Trophoblast cell (in vitro differentiated cells and primary cell): ENCODE results near the gene BMP3.
"Not testable (repeated sequence)": the region's sequence is repeated elsewhere in the genome, so short reads cannot be mapped to it uniquely, and the experiment has no call there.

Experiments used
- DNase-seq, 2 donors: peaks; one replicate each; pipeline ENCODE4 v3.0.0-alpha.2; 2016
- H2AFZ ChIP-seq: 2 replicates; pipeline ENCODE4 v1.6.1; 2013; ENCODE audit warnings: low read length, moderate library complexity, mild to moderate bottlenecking; ENCODE audit not compliant: insufficient read depth, poor library complexity
- H2AK5ac ChIP-seq: 2 replicates; pipeline ENCODE4 v1.6.1; 2013; ENCODE audit warnings: mild to moderate bottlenecking, low read length
- H2BK120ac ChIP-seq: 2 replicates; pipeline ENCODE4 v1.6.1; 2013; ENCODE audit warnings: low read length, mild to moderate bottlenecking, moderate library complexity; ENCODE audit not compliant: insufficient read depth, poor library complexity
- H2BK12ac ChIP-seq: 2 replicates; pipeline ENCODE4 v1.6.1; 2013; ENCODE audit warnings: mild to moderate bottlenecking, low read length, moderate library complexity
- H2BK5ac ChIP-seq: 2 replicates; pipeline ENCODE4 v1.6.1; 2013; ENCODE audit warnings: low read length, low read depth, moderate library complexity, mild to moderate bottlenecking; ENCODE audit not compliant: poor library complexity
- H3K14ac ChIP-seq: 2 replicates; pipeline ENCODE4 v1.6.1; 2013; ENCODE audit warnings: mild to moderate bottlenecking, low read length
- H3K18ac ChIP-seq: 2 replicates; pipeline ENCODE4 v1.6.1; 2013; ENCODE audit warnings: mild to moderate bottlenecking, low read length
- H3K23ac ChIP-seq: 2 replicates; pipeline ENCODE4 v1.6.1; 2013; ENCODE audit warnings: low read length
- H3K27ac ChIP-seq: 2 replicates; pipeline ENCODE4 v1.5.1; 2013; ENCODE audit warnings: low read depth, mild to moderate bottlenecking, inconsistent platforms, low read length, moderate library complexity
- H3K27me3 ChIP-seq: 2 replicates; pipeline ENCODE4 v1.6.1; 2013; ENCODE audit warnings: inconsistent platforms, mild to moderate bottlenecking, low read length, moderate library complexity; ENCODE audit not compliant: insufficient read depth
- H3K36me3 ChIP-seq, 2 experiments: 1 replicate in 1 of 2; 2 replicates in 1 of 2; pipeline ENCODE4 v1.6.1; 2013; ENCODE audit warnings: low read length in 2 of 2, mild to moderate bottlenecking in 2 of 2, moderate library complexity in 1 of 2; ENCODE audit not compliant: insufficient read depth in 2 of 2, control insufficient read depth in 1 of 2
- H3K4ac ChIP-seq: 2 replicates; pipeline ENCODE4 v1.6.1; 2013; ENCODE audit warnings: low read depth, mild to moderate bottlenecking, low read length, moderate library complexity
- H3K4me1 ChIP-seq, 2 experiments: 1 replicate in 1 of 2; 2 replicates in 1 of 2; pipeline ENCODE4 v1.6.1; 2013; ENCODE audit warnings: low read length in 2 of 2, mild to moderate bottlenecking in 2 of 2, moderate library complexity in 1 of 2; ENCODE audit not compliant: insufficient read depth in 2 of 2, control insufficient read depth in 1 of 2
- H3K4me2 ChIP-seq: 2 replicates; pipeline ENCODE4 v1.6.1; 2013; ENCODE audit warnings: inconsistent platforms, mild to moderate bottlenecking, low read length, moderate library complexity
- H3K4me3 ChIP-seq: 2 replicates; pipeline ENCODE4 v1.5.1; 2013; ENCODE audit warnings: mild to moderate bottlenecking, low read depth, low read length, inconsistent platforms
- H3K79me1 ChIP-seq: one replicate; pipeline ENCODE4 v1.6.1; 2013; ENCODE audit warnings: low read length
- H3K79me2 ChIP-seq: 2 replicates; pipeline ENCODE4 v1.6.1; 2013; ENCODE audit warnings: low read length, mild to moderate bottlenecking; ENCODE audit not compliant: control insufficient read depth, insufficient read depth, poor library complexity
- H3K9ac ChIP-seq: 2 replicates; pipeline ENCODE4 v1.6.1; 2013; ENCODE audit warnings: mild to moderate bottlenecking, low read length
- H3K9me3 ChIP-seq: 2 replicates; pipeline ENCODE4 v1.6.1; 2013; ENCODE audit warnings: low read depth, mild to moderate bottlenecking, control low read depth, inconsistent platforms, low read length; ENCODE audit not compliant: insufficient read depth
- H4K12ac ChIP-seq: 2 replicates; pipeline ENCODE4 v1.6.1; 2013; ENCODE audit warnings: low read depth, mild to moderate bottlenecking, low read length, moderate library complexity
- H4K8ac ChIP-seq: 2 replicates; pipeline ENCODE4 v1.6.1; 2013; ENCODE audit warnings: low read depth, mild to moderate bottlenecking, low read length, moderate library complexity
- H4K91ac ChIP-seq: one replicate; pipeline ENCODE4 v1.6.1; 2013; ENCODE audit warnings: low read depth, mild to moderate bottlenecking, low read length, moderate library complexity
- WGBS: extraction: QIAGEN DNeasy Blood & Tissue Kit; methylation state at CpG from one replicate; pipeline ENCODE4 v1.1.7; 2013; ENCODE audit warnings: missing lambda C conversion rate; ENCODE audit not compliant: insufficient read length, insufficient coverage; ENCODE audit errors: extremely low coverage; 5-methylcytosine and 5-hydroxymethylcytosine counted together

Gene BMP3

DNA sequence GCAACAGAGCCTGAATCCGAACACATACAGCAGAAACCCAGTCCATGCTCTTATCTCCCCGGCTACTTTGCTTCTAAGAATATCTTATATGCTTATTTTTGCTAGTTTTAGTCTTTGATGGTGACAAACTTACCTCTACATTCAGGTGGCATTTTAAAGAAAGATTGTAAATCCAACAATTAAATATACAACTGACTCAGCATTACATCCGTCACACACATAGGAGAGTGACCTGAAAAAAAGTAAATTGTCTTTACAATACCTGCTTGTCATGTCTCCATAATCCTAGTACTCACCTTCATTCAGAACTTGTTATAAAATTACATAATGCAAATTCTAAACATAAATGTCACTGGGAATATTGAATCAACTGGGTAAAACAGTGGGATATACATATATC is 30.6 kb upstream of the BMP3 start:
- no peak for DNase-seq
- no peak overlapping the region for H3K23ac ChIP-seq
- no peaks in the 10 kb centered on the region for H3K4me1 ChIP-seq
- no peak overlapping the region for H3K4me3 ChIP-seq
- H3K9me3 ChIP-seq: no peaks in the 10 kb centered on the region
- H2AK5ac ChIP-seq: no peak overlapping the region
- no CpG with 5 or more reads among the region's 3 CpGs for WGBS
- H3K79me2 ChIP-seq: no peaks in the 10 kb centered on the region
- H2BK5ac ChIP-seq: no peak overlapping the region
- H2BK120ac ChIP-seq: no peak overlapping the region
- H3K27me3 ChIP-seq: no peaks in the 10 kb centered on the region
- no peak overlapping the region for H3K9ac ChIP-seq
- H3K4me2 ChIP-seq: no peak overlapping the region
- no peaks in the 10 kb centered on the region for H3K79me1 ChIP-seq
- no peak overlapping the region for H4K12ac ChIP-seq
- H3K18ac ChIP-seq: no peak overlapping the region
- H3K36me3 ChIP-seq: no peaks in the 10 kb centered on the region
- no peak overlapping the region for H3K4ac ChIP-seq
- H3K27ac ChIP-seq: no peak overlapping the region
- no peak overlapping the region for H4K8ac ChIP-seq
- no peak overlapping the region for H2AFZ ChIP-seq
- no peak overlapping the region for H4K91ac ChIP-seq
- no peak overlapping the region for H2BK12ac ChIP-seq
- no peak overlapping the region for H3K14ac ChIP-seq

DNA sequence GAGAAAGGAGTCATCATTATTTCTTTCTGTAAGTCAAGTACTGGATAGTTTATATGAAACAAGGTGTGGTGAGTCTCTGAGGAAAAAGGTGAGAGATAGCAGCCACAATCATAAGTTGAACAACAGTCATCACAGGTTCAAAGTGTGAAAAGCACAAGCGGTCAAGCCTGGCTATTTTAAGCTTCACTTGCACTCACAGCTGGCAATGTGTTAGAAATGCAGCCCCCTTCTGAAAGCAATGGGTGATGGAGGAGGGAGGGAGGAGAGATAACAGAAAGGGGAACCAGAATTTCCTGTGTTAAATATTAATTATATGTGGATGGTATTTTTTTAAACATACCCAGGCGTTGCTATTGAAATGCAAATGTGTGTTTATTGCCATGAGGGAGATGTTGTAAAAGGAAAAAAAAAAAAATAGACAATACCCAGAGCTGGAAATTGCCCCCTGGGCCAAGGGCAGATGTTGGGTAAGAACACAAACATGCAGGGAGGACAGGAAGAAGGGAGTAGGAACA is 26.9 kb upstream of the BMP3 start:
- Histone ChIP-seq H3K79me1 (no peaks in the 10 kb centered on the region), H3K4me1 (no peaks in the 10 kb centered on the region), H3K14ac (no peak overlapping the region), H3K18ac (no peak overlapping the region), H3K4me3 (no peak overlapping the region), H3K27ac (no peak overlapping the region), H3K9me3 (no peaks in the 10 kb centered on the region), H4K91ac (no peak overlapping the region), H2BK12ac (no peak overlapping the region), H2BK5ac (no peak overlapping the region), H3K79me2 (no peaks in the 10 kb centered on the region), H3K36me3 (no peaks in the 10 kb centered on the region), H2AK5ac (no peak overlapping the region), H3K4ac (no peak overlapping the region), H3K27me3 (no peaks in the 10 kb centered on the region), H2AFZ (no peak overlapping the region), H4K12ac (no peak overlapping the region), H4K8ac (no peak overlapping the region), H3K9ac (no peak overlapping the region), H2BK120ac (no peak overlapping the region), H3K4me2 (no peak overlapping the region), H3K23ac (no peak overlapping the region)
- WGBS: no CpG with 5 or more reads among the region's 2 CpGs
- DNase-seq: no peak

DNA sequence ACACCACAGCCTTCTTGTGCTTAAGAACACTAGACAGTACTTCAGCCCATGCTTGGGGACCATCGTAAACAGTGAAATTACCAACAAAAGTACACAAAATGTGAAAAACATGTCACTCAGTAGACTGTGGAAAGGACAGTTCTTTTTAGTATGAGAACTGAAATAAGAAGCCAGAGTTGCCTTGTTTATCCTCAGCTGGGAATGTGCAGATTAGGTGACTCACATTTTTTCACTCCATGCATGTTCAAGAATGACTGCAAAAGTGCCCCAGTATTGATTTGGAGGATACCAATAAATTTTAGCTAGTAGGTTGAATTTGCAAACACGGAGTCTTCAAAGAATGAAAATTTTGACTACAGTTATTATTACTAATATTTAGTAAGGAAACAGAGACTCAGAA is 23.1 kb upstream of the BMP3 start:
- Histone ChIP-seq H2BK5ac (no peak overlapping the region), H3K27me3 (no peaks in the 10 kb centered on the region)

DNA sequence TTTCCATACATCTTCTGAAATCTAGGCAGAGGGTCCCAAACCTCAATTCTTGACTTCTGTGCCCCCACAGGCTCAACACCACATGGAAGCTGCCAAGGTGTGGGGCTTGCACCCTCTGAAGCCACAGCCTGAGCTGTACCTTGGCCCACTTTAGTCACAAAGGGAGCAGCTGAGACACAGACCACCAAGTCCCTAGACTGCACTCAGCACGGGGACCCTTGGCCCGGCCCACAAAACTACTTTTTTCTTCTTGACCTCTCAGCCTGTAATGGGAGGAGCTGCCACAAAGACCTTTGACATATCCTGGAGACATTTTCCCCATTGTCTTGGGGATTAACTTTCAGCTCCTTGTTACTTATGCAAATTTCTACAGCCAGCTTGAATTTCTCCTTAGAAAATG is 13.9 kb upstream of the BMP3 start:
- H3K27me3 ChIP-seq, H3K4ac ChIP-seq, H3K14ac ChIP-seq, H3K4me1 ChIP-seq, H3K23ac ChIP-seq, H3K18ac ChIP-seq, H3K9me3 ChIP-seq, H3K9ac ChIP-seq, H3K4me3 ChIP-seq, H4K12ac ChIP-seq, H4K91ac ChIP-seq, H2BK5ac ChIP-seq, H3K4me2 ChIP-seq, H2AK5ac ChIP-seq, H3K36me3 ChIP-seq, H4K8ac ChIP-seq, H2BK12ac ChIP-seq, H3K27ac ChIP-seq, DNase-seq, H3K79me2 ChIP-seq, H3K79me1 ChIP-seq, H2BK120ac ChIP-seq, H2AFZ ChIP-seq: not testable (repeated sequence)
- no CpG with 5 or more reads among the region's 2 CpGs for WGBS

More for the DNA sequence above, 23.1 kb upstream of the BMP3 start:
- H2AK5ac ChIP-seq: no peak overlapping the region
- H3K36me3 ChIP-seq: no peaks in the 10 kb centered on the region
- H3K4me2 ChIP-seq: no peak overlapping the region
- no peak overlapping the region for H3K9ac ChIP-seq
- peaks cover 2% of the 10 kb centered on the region for H3K9me3 ChIP-seq
- no peak overlapping the region for H3K4ac ChIP-seq
- H3K23ac ChIP-seq: no peak overlapping the region
- no peak overlapping the region for H3K27ac ChIP-seq
- H2BK120ac ChIP-seq: no peak overlapping the region
- no peak overlapping the region for H4K91ac ChIP-seq
- no peak overlapping the region for H4K8ac ChIP-seq
- H3K4me3 ChIP-seq: no peak overlapping the region
- H2AFZ ChIP-seq: no peak overlapping the region
- H3K18ac ChIP-seq: no peak overlapping the region
- H4K12ac ChIP-seq: no peak overlapping the region
- H3K14ac ChIP-seq: no peak overlapping the region
- WGBS: no CpG with 5 or more reads among the region's 2 CpGs
- no peak overlapping the region for H2BK12ac ChIP-seq
- H3K79me2 ChIP-seq: no peaks in the 10 kb centered on the region
- H3K79me1 ChIP-seq: no peaks in the 10 kb centered on the region
- no peaks in the 10 kb centered on the region for H3K4me1 ChIP-seq
- DNase-seq: no peak
